GM12874 (cell line): ENCODE results near the gene ANKRD34A.

ENCODE experiments used
- TF ChIP-seq, protein P1 (sequence below): IDR thresholded peaks from 2 replicates; pipeline ENCODE4 v1.5.1; 2011; ENCODE audit warnings: low read depth, mild to moderate bottlenecking, control low read depth, low read length, moderate library complexity; ENCODE audit not compliant: insufficient read depth

ANKRD34A gene

DNA sequence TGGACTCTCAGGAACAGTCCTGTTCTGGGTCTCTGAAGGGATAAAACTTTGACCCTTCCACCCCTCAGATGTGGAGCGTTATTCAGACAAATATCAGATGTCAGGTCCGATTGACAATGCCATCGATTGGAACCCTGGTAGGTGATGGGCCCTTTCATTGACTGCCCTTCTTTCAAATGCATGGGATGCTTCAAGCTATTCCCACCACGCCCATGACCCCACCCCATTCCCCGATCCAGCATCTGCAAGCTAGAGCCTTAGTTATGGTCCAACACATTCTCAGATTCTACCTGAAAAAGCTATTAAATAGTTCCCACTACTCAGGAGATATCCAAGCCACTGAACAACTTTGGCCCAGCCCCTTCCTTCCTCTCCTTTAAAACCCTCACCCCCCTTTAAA lies 12.6 kb upstream of the ANKRD34A start:
- TF ChIP-seq, protein P1, sequence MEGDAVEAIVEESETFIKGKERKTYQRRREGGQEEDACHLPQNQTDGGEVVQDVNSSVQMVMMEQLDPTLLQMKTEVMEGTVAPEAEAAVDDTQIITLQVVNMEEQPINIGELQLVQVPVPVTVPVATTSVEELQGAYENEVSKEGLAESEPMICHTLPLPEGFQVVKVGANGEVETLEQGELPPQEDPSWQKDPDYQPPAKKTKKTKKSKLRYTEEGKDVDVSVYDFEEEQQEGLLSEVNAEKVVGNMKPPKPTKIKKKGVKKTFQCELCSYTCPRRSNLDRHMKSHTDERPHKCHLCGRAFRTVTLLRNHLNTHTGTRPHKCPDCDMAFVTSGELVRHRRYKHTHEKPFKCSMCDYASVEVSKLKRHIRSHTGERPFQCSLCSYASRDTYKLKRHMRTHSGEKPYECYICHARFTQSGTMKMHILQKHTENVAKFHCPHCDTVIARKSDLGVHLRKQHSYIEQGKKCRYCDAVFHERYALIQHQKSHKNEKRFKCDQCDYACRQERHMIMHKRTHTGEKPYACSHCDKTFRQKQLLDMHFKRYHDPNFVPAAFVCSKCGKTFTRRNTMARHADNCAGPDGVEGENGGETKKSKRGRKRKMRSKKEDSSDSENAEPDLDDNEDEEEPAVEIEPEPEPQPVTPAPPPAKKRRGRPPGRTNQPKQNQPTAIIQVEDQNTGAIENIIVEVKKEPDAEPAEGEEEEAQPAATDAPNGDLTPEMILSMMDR = no peak

DNA sequence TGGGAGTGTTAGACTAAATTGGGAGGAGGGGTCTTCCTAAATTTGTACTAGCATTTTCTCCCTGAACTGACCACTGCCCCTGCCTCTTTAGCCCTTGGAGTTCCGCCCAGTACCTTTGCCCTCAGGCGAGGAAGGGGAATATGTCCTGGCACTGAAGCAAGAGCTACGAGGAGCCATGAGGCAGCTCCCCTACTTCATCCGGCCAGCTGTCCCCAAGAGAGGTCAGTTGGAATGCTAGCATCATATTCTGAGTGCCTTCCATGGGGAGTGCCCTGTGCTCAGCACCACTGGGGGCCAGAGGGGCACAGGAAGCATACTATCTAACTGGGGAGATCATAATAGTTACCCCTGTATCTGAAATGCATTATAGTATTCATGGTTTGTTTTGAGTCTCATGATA lies 10.8 kb upstream of the ANKRD34A start:
- TF ChIP-seq, protein P1 = no peak

DNA sequence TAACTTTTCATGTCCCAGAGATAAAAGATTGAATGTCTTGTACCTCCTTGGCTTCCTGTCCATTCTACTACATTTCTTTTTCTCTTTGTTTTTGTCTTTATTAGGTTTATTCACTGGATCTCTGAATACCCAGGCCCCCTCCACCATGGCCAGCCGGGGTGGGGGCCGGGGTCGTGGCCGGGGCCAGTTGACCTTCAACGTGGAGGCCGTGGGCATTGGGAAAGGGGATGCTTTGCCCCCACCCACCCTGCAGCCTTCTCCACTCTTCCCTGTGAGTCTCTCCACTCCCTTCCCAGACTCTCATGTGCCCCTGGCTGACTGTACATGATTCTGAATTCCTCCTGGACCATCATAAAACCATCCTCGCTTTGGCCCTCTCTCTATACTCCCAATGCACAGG lies 10.3 kb upstream of the ANKRD34A start:
- TF ChIP-seq, protein P1 = no peak

DNA sequence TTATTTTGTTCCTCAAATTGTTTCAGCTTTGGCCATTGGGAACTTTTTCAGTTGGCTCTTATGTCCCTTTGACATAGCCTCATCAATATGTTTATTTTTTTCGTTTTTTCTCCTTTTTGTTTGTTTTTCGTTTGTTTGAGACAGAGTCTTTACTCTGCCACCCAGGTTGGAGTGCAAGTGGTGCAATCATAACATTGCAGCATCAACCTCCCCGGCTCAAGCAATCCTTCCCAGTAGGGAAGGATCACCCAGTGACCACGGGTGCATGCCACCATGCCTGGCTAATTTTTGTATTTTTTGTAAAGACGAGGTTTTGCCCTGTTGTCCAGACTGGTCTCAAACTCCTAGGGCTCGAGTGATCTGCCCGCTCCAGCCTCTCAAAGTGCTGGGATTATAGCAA lies 8.2 kb upstream of the ANKRD34A start:
- TF ChIP-seq, protein P1 = no peak

DNA sequence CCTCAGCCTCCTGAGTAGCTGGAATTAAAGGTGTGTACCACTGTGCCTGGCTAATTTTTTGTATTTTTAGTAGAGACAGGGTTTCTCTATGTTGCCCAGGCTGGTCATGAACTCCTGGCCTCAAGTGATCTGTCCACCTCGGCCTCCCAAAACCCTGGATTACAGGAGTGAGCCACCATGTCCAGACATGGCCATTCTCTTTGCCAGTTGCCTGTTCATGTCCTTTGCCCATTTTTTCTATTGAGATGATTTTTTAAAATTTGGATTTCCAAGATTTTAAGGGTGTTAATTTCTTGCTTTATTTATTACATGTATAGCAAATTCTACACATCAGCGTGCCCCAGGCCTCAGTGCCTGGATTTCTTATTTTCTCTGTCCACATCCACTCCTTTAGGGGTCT lies 2.9 kb upstream of the ANKRD34A start:
- TF ChIP-seq, protein P1 = no peak

DNA sequence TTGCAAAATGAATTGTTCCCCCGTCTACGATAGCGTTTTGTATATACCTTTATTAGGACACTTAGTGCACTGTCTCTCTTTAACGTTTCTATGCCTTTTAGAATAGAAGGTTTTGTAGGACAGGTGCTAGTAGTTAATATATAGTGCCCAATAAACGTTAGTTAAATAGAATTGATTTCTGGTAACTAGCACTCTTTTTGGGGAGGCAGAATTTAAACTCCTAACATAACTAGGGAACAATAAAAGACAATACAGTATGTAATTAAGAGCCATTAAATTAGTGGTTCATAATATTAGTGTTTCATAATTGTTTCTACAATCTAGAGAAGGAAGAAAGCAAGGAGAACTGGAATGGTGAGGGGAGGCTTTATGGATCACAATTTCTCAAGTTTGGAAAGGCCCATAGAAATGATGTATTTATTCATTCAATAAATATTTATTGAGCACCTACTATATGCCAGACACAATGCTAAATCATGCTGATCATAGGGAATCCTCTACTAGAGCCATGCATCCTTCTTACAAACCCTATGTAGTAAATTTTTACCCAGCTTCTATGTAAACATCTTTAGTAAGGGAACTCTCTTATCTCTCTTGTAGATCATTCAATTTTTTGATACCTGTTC lies 857 bp upstream of the ANKRD34A start:
- TF ChIP-seq, protein P1 = no peak

DNA sequence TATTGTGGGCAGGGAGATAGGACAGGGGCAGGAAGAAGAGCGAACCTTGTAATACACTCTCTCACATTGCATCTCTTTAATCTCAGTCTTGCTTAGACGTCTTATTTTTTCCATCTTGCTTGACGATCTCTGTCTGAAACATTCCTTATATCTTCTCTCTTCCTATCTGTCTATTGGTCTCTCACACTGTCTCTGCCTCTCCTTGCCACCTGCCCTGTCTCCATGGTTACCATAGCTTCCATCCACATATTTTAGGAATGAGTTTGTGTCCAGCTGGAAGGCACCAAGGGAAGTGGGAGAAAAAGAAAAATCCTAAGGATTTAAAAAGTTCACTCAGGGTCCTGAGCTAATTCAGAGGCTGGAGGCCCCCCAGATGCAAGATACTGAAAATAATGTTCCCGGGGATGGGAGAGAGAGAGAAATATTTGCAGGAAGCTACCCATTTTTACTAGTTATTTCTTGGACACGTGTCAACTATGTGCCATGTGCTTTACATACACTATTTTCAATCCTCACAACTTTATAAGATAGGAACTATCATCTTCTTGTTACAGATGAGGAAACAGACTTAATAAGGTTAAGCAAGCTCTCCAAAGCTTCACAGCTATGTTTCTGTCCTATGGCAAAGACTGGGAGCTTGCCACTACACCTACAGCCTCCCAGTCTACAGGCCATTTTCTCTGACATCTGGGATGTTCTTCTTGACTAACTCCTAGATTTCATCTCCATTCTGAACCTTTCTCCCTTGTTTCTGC lies 933 bp downstream of the ANKRD34A start:
- TF ChIP-seq, protein P1 = no peak
